OCI-M1 (cell line): ENCODE measurements around the gene RRN3.
A peak's percentile ranks its signal among the peaks of the same experiment; 100 is the strongest.
"Not testable (repeated sequence)": the region's sequence is repeated elsewhere in the genome, so short reads cannot be mapped to it uniquely, and the experiment has no call there.

Source experiments
- DNase-seq: peaks from one replicate; lab custom pipeline; 2025; lab: John Stamatoyannopoulos, UW

Gene RRN3

GRCh38 chr16:15027503-15028344 lies 66.3 kb downstream of the RRN3 start:
- DNase-seq, result not testable (repeated sequence)

DNA sequence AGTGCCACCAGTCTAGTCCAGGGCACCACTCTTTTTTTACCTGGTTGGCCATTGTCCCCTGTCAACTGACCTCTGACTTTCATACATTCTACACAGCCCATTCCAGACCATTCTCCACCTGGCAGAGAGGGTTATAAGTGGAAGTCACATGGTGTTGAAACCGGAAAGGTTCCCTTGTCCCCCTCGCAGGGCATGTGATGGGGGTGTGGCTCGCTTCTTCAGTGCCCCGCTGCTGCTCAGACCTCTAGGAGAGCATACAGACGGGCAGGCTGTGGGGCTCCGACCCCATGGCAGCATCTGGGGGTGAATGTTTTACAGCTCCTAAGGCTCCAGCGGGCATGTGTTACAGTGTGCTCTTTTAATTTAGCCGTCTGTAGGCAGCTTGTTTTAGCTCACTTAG lies 67.0 kb downstream of the RRN3 start:
- not testable (repeated sequence) for DNase-seq

GRCh38 chr16:15025234-15025951 lies 68.7 kb downstream of the RRN3 start:
- DNase-seq, result not testable (repeated sequence)

DNA sequence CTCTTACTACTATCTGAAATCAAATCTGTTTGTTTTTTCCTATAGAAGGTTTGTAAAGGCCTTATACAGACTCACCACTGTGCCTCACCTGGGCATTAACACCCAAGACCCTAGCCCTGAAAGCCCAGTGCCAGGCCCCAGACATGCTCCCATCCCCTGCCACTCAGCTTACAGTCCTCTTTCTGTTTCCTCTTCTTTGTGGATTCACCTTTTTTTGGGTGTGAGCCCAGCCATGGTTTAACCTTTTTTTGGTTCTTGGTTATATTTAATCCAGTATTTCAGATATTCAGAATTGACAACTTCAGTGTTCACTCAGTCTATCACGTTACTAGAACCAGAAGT lies 69.2 kb downstream of the RRN3 start:
- not testable (repeated sequence) for DNase-seq

GRCh38 chr16:15023381-15024077 lies 70.5 kb downstream of the RRN3 start:
- not testable (repeated sequence) for DNase-seq

DNA sequence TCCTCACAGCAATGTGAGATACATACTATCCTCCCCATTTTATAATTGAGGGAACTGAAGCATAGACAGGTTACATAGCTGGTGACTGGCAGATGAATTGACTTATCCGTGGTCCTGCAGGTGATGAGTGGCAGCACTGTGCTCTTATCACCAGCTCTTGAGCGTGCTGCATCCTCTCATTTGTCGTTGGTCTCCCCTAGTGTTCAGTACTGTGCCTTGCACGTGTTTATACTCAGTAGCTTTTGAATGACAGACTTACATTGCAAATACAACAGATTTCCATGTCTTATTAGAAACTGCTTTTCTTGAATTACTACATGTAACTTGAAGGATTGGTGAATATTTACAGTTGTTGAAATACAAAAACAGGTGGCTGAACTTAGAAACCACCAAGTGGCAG lies 71.9 kb downstream of the RRN3 start:
- DNase-seq, result peak; percentile 66

- not testable (repeated sequence) for DNase-seq
Measured at GRCh38 chr16:15021429-15021828, 72.6 kb downstream of the RRN3 start.

DNA sequence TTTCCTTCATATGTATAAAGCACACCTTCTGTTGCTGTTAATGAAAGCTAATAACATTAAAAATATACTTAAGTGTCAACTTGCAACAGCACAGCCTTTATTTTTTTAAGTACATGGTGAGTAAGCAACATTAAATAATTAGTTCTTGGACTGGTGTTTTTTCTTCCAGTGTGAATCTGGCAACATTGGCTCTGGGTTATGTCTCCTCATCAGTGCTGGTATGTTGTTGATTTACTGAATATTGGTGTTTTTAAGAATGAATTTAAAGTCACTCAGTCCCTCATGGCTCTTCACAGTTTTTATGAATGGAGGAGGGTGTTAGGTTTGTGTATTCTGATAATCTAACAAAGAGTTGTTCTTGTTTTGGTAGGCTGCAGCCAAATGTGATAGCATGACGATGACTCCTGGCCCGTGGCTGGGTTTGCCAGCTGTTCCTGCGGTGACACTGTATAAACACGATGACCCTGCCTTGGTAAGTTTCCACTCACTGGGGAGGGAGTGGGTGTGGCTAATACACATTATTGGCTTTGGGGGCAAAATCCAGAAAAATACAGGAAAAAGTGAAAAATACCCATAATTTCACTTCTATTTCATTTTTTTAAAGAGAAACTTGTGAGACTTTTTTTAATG lies 77.0 kb downstream of the RRN3 start:
- DNase-seq, result peak; percentile 46

DNA sequence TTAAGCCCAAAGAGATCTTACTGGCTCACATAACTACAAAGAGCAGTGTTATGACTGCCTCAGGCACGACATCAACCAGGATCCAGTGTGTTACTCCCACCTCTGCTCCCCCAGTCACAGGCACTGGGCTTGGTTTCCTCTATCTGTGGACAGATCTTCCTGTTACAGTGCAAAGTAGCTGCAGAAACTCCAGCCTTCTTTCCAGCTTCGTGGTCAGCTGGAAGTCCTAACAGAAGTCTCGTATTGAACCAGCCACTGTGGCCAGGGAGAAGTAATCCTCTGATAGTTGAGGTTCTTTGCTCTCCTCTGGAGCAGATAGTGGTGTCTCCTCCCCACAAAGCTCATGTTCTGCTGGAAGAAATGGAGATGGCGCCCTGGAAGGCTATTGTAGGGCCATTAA lies 77.7 kb downstream of the RRN3 start:
- peak; percentile 42 for DNase-seq

DNA sequence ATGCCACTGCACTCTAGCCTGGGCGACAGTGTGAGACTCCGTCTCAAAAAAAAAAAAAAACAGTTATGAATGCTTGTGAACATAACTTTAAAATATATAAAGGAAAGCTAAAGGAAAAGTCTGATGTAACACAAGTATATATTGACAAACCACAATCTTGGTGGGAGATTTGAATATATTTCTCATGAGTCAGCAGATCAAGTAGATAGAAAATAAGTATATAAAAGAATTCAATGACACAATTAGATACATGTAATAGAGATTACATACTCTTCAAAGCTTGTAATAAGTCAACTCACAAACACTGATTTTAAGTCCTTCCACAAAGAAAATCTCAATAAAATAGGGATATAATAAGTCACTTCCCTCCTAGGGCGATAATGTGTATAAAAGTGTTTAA lies 78.4 kb downstream of the RRN3 start:
- DNase-seq, result not testable (repeated sequence)

DNA sequence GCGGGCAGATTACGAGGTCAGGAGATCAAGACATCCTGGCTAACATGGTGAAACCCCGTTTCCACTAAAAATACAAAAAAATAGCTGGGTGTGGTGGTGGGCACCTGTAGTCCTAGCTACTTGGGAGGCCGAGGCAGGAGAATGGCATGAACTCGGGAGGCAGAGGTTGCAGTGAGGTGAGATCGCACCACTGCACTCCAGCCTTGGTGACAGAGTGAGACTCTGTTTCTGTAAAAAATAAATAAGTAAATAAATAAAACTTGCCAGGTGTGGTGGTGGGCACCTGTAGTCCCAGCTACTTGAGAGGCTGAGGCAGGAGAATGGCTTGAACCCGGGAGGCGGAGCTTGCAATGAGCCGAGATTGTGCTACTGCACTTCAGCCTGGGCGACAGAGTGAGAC lies 81.1 kb downstream of the RRN3 start:
- DNase-seq, result not testable (repeated sequence)
